Keratinocyte (primary cell): ENCODE measurements around the gene AOPEP. TPM values are rescaled to one million over a fixed set of nuclear protein-coding genes. Genes with fewer than 3 reads are reported as not detected.

ENCODE experiments used
- DNase-seq: peaks from one replicate; pipeline ENCODE4 v3.0.0-alpha.2; 2011; ENCODE audit warnings: low read depth, missing footprints, low spot score
- FAIRE-seq: peaks from 2 replicates; lab custom pipeline; 2011; peaks lifted over from hg19 to GRCh38; lab: Jason Lieb, UNC
- H2AFZ ChIP-seq: 2 replicates; pipeline ENCODE4 v1.6.0; 2012; ENCODE audit warnings: low read length, control low read depth, inconsistent platforms; ENCODE audit not compliant: control insufficient read depth
- H3K27ac ChIP-seq: 2 replicates; pipeline ENCODE4 v1.5.1; 2011; ENCODE audit warnings: low read length; ENCODE audit not compliant: control insufficient read depth, insufficient read depth
- H3K27me3 ChIP-seq: 3 replicates; pipeline ENCODE4 v1.6.0; 2011; ENCODE audit warnings: low read length; ENCODE audit not compliant: control insufficient read depth, insufficient read depth; ENCODE audit errors: extremely low read depth
- H3K36me3 ChIP-seq, 2 experiments: 2 replicates in 1 of 2; 3 replicates in 1 of 2; pipeline ENCODE4 v1.5.1; 2011; ENCODE audit warnings: low read length in 2 of 2, mild to moderate bottlenecking in 1 of 2; ENCODE audit not compliant: control insufficient read depth in 2 of 2, insufficient read depth in 2 of 2; ENCODE audit errors: extremely low read depth in 1 of 2
- H3K4me1 ChIP-seq: 3 replicates; pipeline ENCODE4 v1.5.1; 2011; ENCODE audit warnings: low read length; ENCODE audit not compliant: control insufficient read depth, insufficient read depth; ENCODE audit errors: extremely low read depth
- H3K4me2 ChIP-seq: 3 replicates; pipeline ENCODE4 v1.6.0; 2011; ENCODE audit warnings: low read depth, low read length; ENCODE audit not compliant: control insufficient read depth, insufficient read depth; ENCODE audit errors: extremely low read depth
- H3K4me3 ChIP-seq, 3 experiments: fragments of 200-600 bp in 1 of 3; sonication (generic) in 1 of 3; 2 replicates in 2 of 3; 3 replicates in 1 of 3; pipeline ENCODE4 v1.5.1; 2011 to 2016; ENCODE audit warnings: low read length in 3 of 3, mild to moderate bottlenecking in 3 of 3, control low read depth in 2 of 3, inconsistent platforms in 1 of 3, low read depth in 1 of 3, mixed read lengths in 1 of 3, mixed run types in 1 of 3, moderate library complexity in 1 of 3; ENCODE audit not compliant: control insufficient read depth in 2 of 3, insufficient read depth in 2 of 3; ENCODE audit errors: extremely low read depth in 1 of 3
- H3K79me2 ChIP-seq: 2 replicates; pipeline ENCODE4 v1.6.0; 2012; ENCODE audit warnings: low read length; ENCODE audit not compliant: control insufficient read depth, insufficient read depth
- H3K9ac ChIP-seq: 3 replicates; pipeline ENCODE4 v1.6.0; 2011; ENCODE audit warnings: low read length; ENCODE audit not compliant: control insufficient read depth, insufficient read depth; ENCODE audit errors: extremely low read depth
- H3K9me1 ChIP-seq: 3 replicates; pipeline ENCODE4 v1.6.0; 2011; ENCODE audit warnings: low read length; ENCODE audit not compliant: control insufficient read depth, insufficient read depth; ENCODE audit errors: extremely low read depth
- H3K9me3 ChIP-seq: 2 replicates; pipeline ENCODE4 v1.5.1; 2012; ENCODE audit warnings: low read depth, low read length; ENCODE audit not compliant: control insufficient read depth
- H4K20me1 ChIP-seq: 3 replicates; pipeline ENCODE4 v1.6.0; 2011; ENCODE audit warnings: low read length; ENCODE audit not compliant: control insufficient read depth, insufficient read depth; ENCODE audit errors: extremely low read depth
- CTCF ChIP-seq, 3 experiments: IDR thresholded peaks in 1 of 3; conservative IDR thresholded peaks in 1 of 3; optimal IDR thresholded peaks in 1 of 3; 2 replicates in 2 of 3; 3 replicates in 1 of 3; pipeline versions ENCODE3 to v1.5.1; 2011; ENCODE audit warnings: low read length in 3 of 3, mild to moderate bottlenecking in 3 of 3, moderate library complexity in 2 of 3, control low read depth in 1 of 3, inconsistent platforms in 1 of 3; ENCODE audit not compliant: insufficient read depth in 2 of 3; ENCODE audit errors: extremely low read depth in 1 of 3
- EZH2 ChIP-seq: IDR thresholded peaks from one replicate; pipeline ENCODE4 v1.6.1; 2012; ENCODE audit warnings: inconsistent platforms, mild to moderate bottlenecking, low read length, moderate library complexity
- dilution Hi-C: fragments of 300-500 bp; cut with MboI; formaldehyde crosslinking; loops from one replicate; pipeline ENCODE4 v1.7.0; 2020; ENCODE audit warnings: low sequenced_read_pairs; ENCODE audit not compliant: extremely low pct_ligation_motif_present
- polyA plus RNA-seq, 5 experiments: library from polyadenylated mRNA; depleted of rRNA in 3 of 5; stranded (reverse) in 3 of 5; stranded (forward) in 1 of 5; unstranded in 1 of 5; fragments of >200 nt; gene quantifications; 1 replicate in 1 of 5; 2 replicates in 3 of 5; 3 replicates in 1 of 5; pipeline versions ENCODE4 v1.2.1 to v1.2.3, GENCODE V29; 2011 to 2012; ENCODE audit warnings: missing spikeins in 2 of 5, low read depth in 1 of 5, low replicate concordance in 1 of 5

Gene AOPEP
- polyA plus RNA-seq, 1 donor (not counting 4 experiments of a cell fraction or from before 2014, with no cell fraction given): 27.0 TPM

- FAIRE-seq: no peak
- DNase-seq: no peak
- H2AFZ ChIP-seq: no peak overlapping the region
Observed at GRCh38 chr9:94909965-94910730, 183.6 kb downstream of the AOPEP start.

GRCh38 chr9:94911211-94911610 is 184.7 kb downstream of the AOPEP start:
- Histone ChIP-seq H3K27me3 (no peaks in the 10 kb centered on the region), H3K9me3 (peaks cover 3% of the 10 kb centered on the region), H3K9ac (no peak overlapping the region), H3K9me1 (no peaks in the 10 kb centered on the region), H3K4me1 (peaks cover 36% of the 10 kb centered on the region), H3K36me3 (no peaks in the 10 kb centered on the region), H4K20me1 (no peaks in the 10 kb centered on the region), H2AFZ (no peak overlapping the region), H3K4me3 (no peak overlapping the region), H3K4me2 (no peak overlapping the region), H3K27ac (no peak overlapping the region), H3K79me2 (no peaks in the 10 kb centered on the region)
- FAIRE-seq: no peak
- DNase-seq: no peak
- TF ChIP-seq CTCF (optimal IDR thresholded peaks at IDR 0.05 in 1 of 3, IDR thresholded peaks at IDR 0.05 in 1 of 3, conservative IDR thresholded peaks at IDR 0.05 in 1 of 3; ENCODE audit: extremely low read depth in 1 of 3, insufficient read depth in 2 of 3, low read length in 3 of 3): no peak
- TF ChIP-seq EZH2: no peak
- dilution Hi-C loops: no loop called here

More at GRCh38 chr9:94909965-94910730, 183.6 kb downstream of the AOPEP start:
- H3K79me2 ChIP-seq: no peaks in the 10 kb centered on the region
- H3K27ac ChIP-seq: no peak overlapping the region
- peaks cover 3% of the 10 kb centered on the region for H3K9me3 ChIP-seq
- H3K4me1 ChIP-seq: peaks cover 30% of the 10 kb centered on the region
- TF ChIP-seq EZH2 (no peak), CTCF (optimal IDR thresholded peaks at IDR 0.05 in 1 of 3, IDR thresholded peaks at IDR 0.05 in 1 of 3, conservative IDR thresholded peaks at IDR 0.05 in 1 of 3; ENCODE audit: extremely low read depth in 1 of 3, insufficient read depth in 2 of 3, low read length in 3 of 3) (no peak)
- H3K36me3 ChIP-seq: no peaks in the 10 kb centered on the region
- dilution Hi-C loops: no loop called here
- no peak overlapping the region for H3K4me2 ChIP-seq
- H3K9ac ChIP-seq: no peak overlapping the region
- H3K27me3 ChIP-seq: no peaks in the 10 kb centered on the region
- no peak overlapping the region for H3K4me3 ChIP-seq
- H3K9me1 ChIP-seq: no peaks in the 10 kb centered on the region
- no peaks in the 10 kb centered on the region for H4K20me1 ChIP-seq
